Caco-2 (cell line): ENCODE measurements around the gene CHMP2B. TPM values are rescaled to one million over a fixed set of nuclear protein-coding genes. Genes with fewer than 3 reads are reported as not detected.

ENCODE experiments used
- BruUV-seq: library from RNA; stranded (reverse); fragments of 400-500 nt; replicated peaks from 2 replicates; lab custom pipeline; 2021; lab: Mats Ljungman, UMichigan
- CTCF ChIA-PET: fragments of 300-600 bp; sonication (Branson Sonifier 250); formaldehyde crosslinking; loops from one replicate; lab custom pipeline; 2022; ENCODE audit warnings: antibody characterized with exemption; lab: Charles Lee
- POLR2A ChIA-PET: fragments of 300-600 bp; sonication (Branson Sonifier 250); formaldehyde crosslinking; loops from one replicate; lab custom pipeline; 2022; ENCODE audit warnings: antibody characterized with exemption; lab: Charles Lee
- DNase-seq, 2 experiments: peaks; one replicate each; pipeline versions ENCODE4 v3.0.0 to v3.0.0-alpha.2; 2020 to 2022
- H3K27me3 ChIP-seq: replicated peaks from 2 replicates; pipeline ENCODE4 v1.6.0; 2011; ENCODE audit warnings: low read length; ENCODE audit not compliant: control insufficient read depth, insufficient read depth
- H3K36me3 ChIP-seq: 2 replicates; pipeline ENCODE4 v1.5.1; 2011; ENCODE audit warnings: low read length; ENCODE audit not compliant: control insufficient read depth, insufficient read depth
- H3K4me1 ChIP-seq: fragments of 250-450 bp; sonication (Bioruptor Pico); 2 replicates; pipeline ENCODE4 v1.5.1; 2020; ENCODE audit warnings: mild to moderate bottlenecking
- H3K4me3 ChIP-seq: 2 replicates; pipeline ENCODE4 v1.5.1; 2011; ENCODE audit warnings: low read depth, mild to moderate bottlenecking, control low read depth, low read length
- H3K9me3 ChIP-seq: fragments of 250-450 bp; sonication (Bioruptor Pico); 2 replicates; pipeline ENCODE4 v1.5.1; 2020; ENCODE audit warnings: mild to moderate bottlenecking, moderate library complexity
- H3K27ac Mint-ChIP-seq: one replicate; pipeline ENCODE4 v1.8.0; 2022; ENCODE audit warnings: mixed read lengths; ENCODE audit not compliant: unreplicated experiment
- H3K27me3 Mint-ChIP-seq: one replicate; pipeline ENCODE4 v1.8.0; 2022; ENCODE audit warnings: mixed read lengths; ENCODE audit not compliant: insufficient read depth, unreplicated experiment
- H3K36me3 Mint-ChIP-seq: one replicate; pipeline ENCODE4 v1.8.0; 2022; ENCODE audit warnings: mild to moderate bottlenecking, mixed read lengths; ENCODE audit not compliant: insufficient read depth, unreplicated experiment
- H3K4me1 Mint-ChIP-seq: one replicate; pipeline ENCODE4 v1.8.0; 2022; ENCODE audit warnings: low read depth, mixed read lengths; ENCODE audit not compliant: unreplicated experiment
- H3K4me3 Mint-ChIP-seq: one replicate; pipeline ENCODE4 v1.8.0; 2022; ENCODE audit warnings: mild to moderate bottlenecking, moderate library complexity, mixed read lengths; ENCODE audit not compliant: unreplicated experiment
- H3K9me3 Mint-ChIP-seq: one replicate; pipeline ENCODE4 v1.8.0; 2022; ENCODE audit warnings: mixed read lengths; ENCODE audit not compliant: unreplicated experiment
- intact Hi-C: fragments of 100-400 bp; cut with micrococcal nuclease; formaldehyde crosslinking; loops from one replicate; pipeline ENCODE4 v1.10.0; 2022; ENCODE audit not compliant: unreplicated experiment
- total RNA-seq: library from RNA; stranded (reverse); gene quantifications from 2 replicates; pipeline ENCODE4 v1.2.3, GENCODE V29; 2022
- TF ChIP-seq, protein P1 (sequence below), 2 experiments: fragments of 200-600 bp in 1 of 2; IDR thresholded peaks; 1 replicate in 1 of 2; 2 replicates in 1 of 2; pipeline versions ENCODE4 v1.5.1 to v1.8.0; 2011 to 2022; ENCODE audit warnings: antibody characterized with exemption in 1 of 2, control low read depth in 1 of 2, inconsistent platforms in 1 of 2, low read depth in 1 of 2, low read length in 1 of 2, mild to moderate bottlenecking in 1 of 2, moderate library complexity in 1 of 2; ENCODE audit not compliant: insufficient read depth in 1 of 2, severe bottlenecking in 1 of 2, unreplicated experiment in 1 of 2

The CHMP2B gene
- total RNA-seq, 1 experiment from 2014 or later = 52.4 TPM

DNA sequence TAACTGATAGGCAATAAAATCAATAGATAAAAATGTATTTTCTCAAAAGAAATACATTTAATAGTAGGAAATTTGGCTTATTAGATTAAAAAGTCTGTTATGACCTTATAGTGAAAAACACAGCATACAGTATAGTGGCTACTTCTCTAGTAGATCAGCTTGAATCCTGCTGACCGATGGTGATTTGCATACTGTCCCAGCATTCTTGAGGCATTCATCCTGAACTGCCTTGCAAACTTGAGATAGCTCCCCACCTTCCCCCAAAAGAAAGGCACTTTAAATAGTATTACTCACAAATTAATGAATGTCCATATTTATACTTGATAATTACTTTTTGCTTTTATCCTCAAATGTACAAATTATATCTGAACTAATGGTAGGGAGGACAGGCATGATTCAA lies 6.7 kb downstream of the CHMP2B start:
- ChIA-PET CTCF (no interaction called here), POLR2A (no interaction called here)
- H3K36me3 Mint-ChIP-seq = peaks cover 6% of the 10 kb centered on the region
- H3K9me3 ChIP-seq = no peaks in the 10 kb centered on the region
- H3K4me3 ChIP-seq = no peak overlapping the region
- H3K4me1 ChIP-seq = peaks cover 11% of the 10 kb centered on the region; the same call in 1 of the 2 replicates
- no peaks in the 10 kb centered on the region for H3K9me3 Mint-ChIP-seq
- DNase-seq = no peak
- H3K27me3 ChIP-seq = no peaks in the 10 kb centered on the region
- H3K27ac Mint-ChIP-seq = no peak overlapping the region
- 0 out of 2 replicates have a peak, but pooled peaks cover 2% of the 10 kb centered on the region for H3K36me3 ChIP-seq
- H3K27me3 Mint-ChIP-seq = no peaks in the 10 kb centered on the region
- intact Hi-C loops = no loop called here
- no peak overlapping the region for H3K4me3 Mint-ChIP-seq
- peaks cover 14% of the 10 kb centered on the region for H3K4me1 Mint-ChIP-seq
- TF ChIP-seq, protein P1, sequence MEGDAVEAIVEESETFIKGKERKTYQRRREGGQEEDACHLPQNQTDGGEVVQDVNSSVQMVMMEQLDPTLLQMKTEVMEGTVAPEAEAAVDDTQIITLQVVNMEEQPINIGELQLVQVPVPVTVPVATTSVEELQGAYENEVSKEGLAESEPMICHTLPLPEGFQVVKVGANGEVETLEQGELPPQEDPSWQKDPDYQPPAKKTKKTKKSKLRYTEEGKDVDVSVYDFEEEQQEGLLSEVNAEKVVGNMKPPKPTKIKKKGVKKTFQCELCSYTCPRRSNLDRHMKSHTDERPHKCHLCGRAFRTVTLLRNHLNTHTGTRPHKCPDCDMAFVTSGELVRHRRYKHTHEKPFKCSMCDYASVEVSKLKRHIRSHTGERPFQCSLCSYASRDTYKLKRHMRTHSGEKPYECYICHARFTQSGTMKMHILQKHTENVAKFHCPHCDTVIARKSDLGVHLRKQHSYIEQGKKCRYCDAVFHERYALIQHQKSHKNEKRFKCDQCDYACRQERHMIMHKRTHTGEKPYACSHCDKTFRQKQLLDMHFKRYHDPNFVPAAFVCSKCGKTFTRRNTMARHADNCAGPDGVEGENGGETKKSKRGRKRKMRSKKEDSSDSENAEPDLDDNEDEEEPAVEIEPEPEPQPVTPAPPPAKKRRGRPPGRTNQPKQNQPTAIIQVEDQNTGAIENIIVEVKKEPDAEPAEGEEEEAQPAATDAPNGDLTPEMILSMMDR (IDR thresholded peaks at IDR 0.05; ENCODE audit: insufficient read depth in 1 of 2, low read depth in 1 of 2, low read length in 1 of 2, severe bottlenecking in 1 of 2, unreplicated experiment in 1 of 2) = no peak
- BruUV-seq = no TSS peak

DNA sequence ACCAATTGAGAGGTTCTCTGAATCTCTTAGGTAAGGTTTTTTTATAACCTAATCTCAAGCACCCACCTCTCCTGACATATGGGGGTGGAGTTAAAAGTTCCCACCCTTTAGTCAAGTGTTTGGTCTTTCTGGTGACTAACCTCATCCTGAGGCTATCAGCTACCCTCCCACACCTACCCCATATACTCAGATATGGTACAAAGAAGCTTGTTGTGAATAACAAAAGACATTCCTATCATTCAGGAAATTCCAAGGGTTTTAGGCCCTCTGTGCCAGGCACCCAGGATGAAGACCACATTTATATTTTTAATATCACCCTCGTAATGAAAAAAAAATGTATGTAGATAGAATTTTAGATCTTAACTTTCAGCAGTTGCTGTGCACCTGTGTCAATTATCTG lies 9.0 kb downstream of the CHMP2B start:
- H3K4me1 ChIP-seq = peaks cover 8% of the 10 kb centered on the region; the same call in 1 of the 2 replicates
- BruUV-seq = no TSS peak
- intact Hi-C loops = no loop called here
- H3K36me3 ChIP-seq = 0 out of 2 replicates have a peak, but pooled peaks cover 2% of the 10 kb centered on the region
- ChIA-PET POLR2A (no interaction called here), CTCF (no interaction called here)
- H3K27ac Mint-ChIP-seq = no peak overlapping the region
- no peaks in the 10 kb centered on the region for H3K9me3 Mint-ChIP-seq
- no peak overlapping the region for H3K4me3 Mint-ChIP-seq
- no peaks in the 10 kb centered on the region for H3K27me3 ChIP-seq
- H3K4me1 Mint-ChIP-seq = peaks cover 5% of the 10 kb centered on the region
- H3K4me3 ChIP-seq = no peak overlapping the region
- H3K27me3 Mint-ChIP-seq = no peaks in the 10 kb centered on the region
- H3K36me3 Mint-ChIP-seq = peaks cover 12% of the 10 kb centered on the region
- TF ChIP-seq, protein P1 (IDR thresholded peaks at IDR 0.05; ENCODE audit: insufficient read depth in 1 of 2, low read depth in 1 of 2, low read length in 1 of 2, severe bottlenecking in 1 of 2, unreplicated experiment in 1 of 2) = no peak
- H3K9me3 ChIP-seq = no peaks in the 10 kb centered on the region
- DNase-seq = no peak

DNA sequence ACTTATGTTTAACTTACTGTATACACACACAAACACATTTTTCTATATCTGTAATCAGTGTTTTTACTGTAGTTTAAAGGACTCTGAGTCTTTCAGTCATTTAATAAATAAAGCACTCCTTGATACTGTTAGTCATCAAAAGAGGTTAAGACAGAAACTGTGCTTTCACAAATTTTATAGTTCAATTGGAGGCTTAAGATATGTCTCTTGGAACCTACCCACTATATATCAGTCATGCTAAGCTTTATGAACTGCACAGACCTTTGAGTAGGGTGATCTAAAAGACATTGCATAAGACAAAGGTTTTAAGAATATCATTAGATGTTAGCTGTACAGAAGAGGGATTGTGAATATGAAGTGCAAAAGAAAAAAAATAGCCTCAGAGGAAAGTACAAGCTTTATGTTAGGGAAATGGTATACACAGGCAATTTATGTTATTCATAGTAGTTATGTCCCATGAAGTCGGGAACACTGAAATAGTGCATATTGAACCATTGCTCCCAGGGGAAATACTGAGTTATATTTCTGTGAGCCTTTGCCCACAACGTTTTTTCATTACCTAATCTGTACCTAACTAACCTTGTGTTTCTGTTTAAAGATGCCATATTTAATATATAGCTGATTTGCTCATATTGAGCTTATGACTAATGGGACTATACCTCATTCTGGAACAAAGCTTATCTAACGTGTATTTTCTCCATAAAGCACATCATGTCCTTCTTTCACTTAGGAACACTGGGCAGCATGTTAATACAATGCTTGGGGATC lies 19.7 kb downstream of the CHMP2B start:
- CTCF ChIA-PET = interaction anchor here (1.2 kb wide), 1 partner anchor 13 kb away, joined by 3 read pairs; no protein-coding TSS in a partner anchor
- H3K36me3 ChIP-seq = no peaks in the 10 kb centered on the region
- POLR2A ChIA-PET = no interaction called here
- peaks cover 16% of the 10 kb centered on the region for H3K36me3 Mint-ChIP-seq
- H3K9me3 Mint-ChIP-seq = no peaks in the 10 kb centered on the region
- H3K4me1 Mint-ChIP-seq = no peaks in the 10 kb centered on the region
- no peak for DNase-seq
- H3K4me3 Mint-ChIP-seq = no peak overlapping the region
- no peaks in the 10 kb centered on the region for H3K27me3 ChIP-seq
- no peaks in the 10 kb centered on the region for H3K9me3 ChIP-seq
- TF ChIP-seq, protein P1 (IDR thresholded peaks at IDR 0.05; ENCODE audit: insufficient read depth in 1 of 2, low read depth in 1 of 2, low read length in 1 of 2, severe bottlenecking in 1 of 2, unreplicated experiment in 1 of 2) = no peak
- no peaks in the 10 kb centered on the region for H3K4me1 ChIP-seq
- intact Hi-C loops = no loop called here
- no TSS peak for BruUV-seq
- H3K27ac Mint-ChIP-seq = no peak overlapping the region
- H3K27me3 Mint-ChIP-seq = no peaks in the 10 kb centered on the region
- no peak overlapping the region for H3K4me3 ChIP-seq
